Measurements from ENCODE around the gene SEC23A. TPM values are rescaled to one million over a fixed set of nuclear protein-coding genes. Genes with fewer than 3 reads are reported as not detected.
"Not testable (repeated sequence)": the region's sequence is repeated elsewhere in the genome, so short reads cannot be mapped to it uniquely, and the experiment has no call there.

SEC23A gene
- total RNA-seq, 1 donor from 2014 or later: 60.0 TPM

- Histone ChIP-seq H3K4me1 (peaks cover 21% of the 10 kb centered on the region), H3F3A (ENCODE audit: low read depth) (peaks cover 13% of the 10 kb centered on the region), H3K9ac (no peak overlapping the region), H3K27me3 (no peaks in the 10 kb centered on the region), H3K79me2 (ENCODE audit: low read depth) (no peaks in the 10 kb centered on the region), H4K20me1 (ENCODE audit: low read depth) (no peaks in the 10 kb centered on the region), H3K4me3 (no peak overlapping the region), H2AFZ (replicated peaks) (no peak overlapping the region), H3K27ac (no peak overlapping the region), H3K36me3 (no peaks in the 10 kb centered on the region), H3K9me3 (ENCODE audit: low read depth) (no peaks in the 10 kb centered on the region), H3K4me2 (no peak overlapping the region)
- H3K27ac Mint-ChIP-seq: no peak overlapping the region
- H3K4me3 Mint-ChIP-seq: no peak overlapping the region
- no peaks in the 10 kb centered on the region for H3K36me3 Mint-ChIP-seq
- no peak for TF ChIP-seq EZH2phosphoT487 (IDR thresholded peaks at IDR 0.05)
- no peak for TF ChIP-seq EZH2 (IDR thresholded peaks at IDR 0.05)
- TF ChIP-seq, protein P1, sequence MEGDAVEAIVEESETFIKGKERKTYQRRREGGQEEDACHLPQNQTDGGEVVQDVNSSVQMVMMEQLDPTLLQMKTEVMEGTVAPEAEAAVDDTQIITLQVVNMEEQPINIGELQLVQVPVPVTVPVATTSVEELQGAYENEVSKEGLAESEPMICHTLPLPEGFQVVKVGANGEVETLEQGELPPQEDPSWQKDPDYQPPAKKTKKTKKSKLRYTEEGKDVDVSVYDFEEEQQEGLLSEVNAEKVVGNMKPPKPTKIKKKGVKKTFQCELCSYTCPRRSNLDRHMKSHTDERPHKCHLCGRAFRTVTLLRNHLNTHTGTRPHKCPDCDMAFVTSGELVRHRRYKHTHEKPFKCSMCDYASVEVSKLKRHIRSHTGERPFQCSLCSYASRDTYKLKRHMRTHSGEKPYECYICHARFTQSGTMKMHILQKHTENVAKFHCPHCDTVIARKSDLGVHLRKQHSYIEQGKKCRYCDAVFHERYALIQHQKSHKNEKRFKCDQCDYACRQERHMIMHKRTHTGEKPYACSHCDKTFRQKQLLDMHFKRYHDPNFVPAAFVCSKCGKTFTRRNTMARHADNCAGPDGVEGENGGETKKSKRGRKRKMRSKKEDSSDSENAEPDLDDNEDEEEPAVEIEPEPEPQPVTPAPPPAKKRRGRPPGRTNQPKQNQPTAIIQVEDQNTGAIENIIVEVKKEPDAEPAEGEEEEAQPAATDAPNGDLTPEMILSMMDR (IDR thresholded peaks at IDR 0.05): no peak
- peaks cover 2% of the 10 kb centered on the region for H3K27me3 Mint-ChIP-seq (ENCODE audit: insufficient read depth, low read depth)
- H3K9me3 Mint-ChIP-seq: no peaks in the 10 kb centered on the region
- no peak for DNase-seq (ENCODE audit: low spot score)
- H3K4me1 Mint-ChIP-seq: peaks cover 13% of the 10 kb centered on the region
Measured at GRCh38 chr14:39108791-39109190, 5.8 kb upstream of the SEC23A start.

DNA sequence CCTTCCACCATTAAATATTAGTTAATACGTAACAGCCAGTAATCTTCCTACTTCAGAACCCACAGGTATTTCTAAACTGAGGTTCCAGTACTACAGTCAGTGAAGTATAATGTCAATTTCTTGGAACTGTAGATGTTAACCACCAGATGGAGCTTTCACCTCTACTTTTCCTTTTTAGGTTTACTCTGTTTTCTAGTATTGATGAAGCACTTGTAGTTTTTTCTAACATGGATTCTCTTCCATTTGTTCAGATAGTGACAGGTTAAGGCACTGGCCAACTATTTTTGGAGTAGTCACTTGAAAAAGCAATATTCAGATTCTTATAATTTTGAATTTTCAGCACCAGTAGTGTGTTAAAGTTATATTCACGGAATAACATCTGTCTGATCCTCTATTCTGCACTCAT lies 4.6 kb upstream of the SEC23A start:
- no peaks in the 10 kb centered on the region for H3K9me3 ChIP-seq (ENCODE audit: low read depth)
- H3K36me3 ChIP-seq: no peaks in the 10 kb centered on the region
- Mint-ChIP-seq H3K27me3 (ENCODE audit: insufficient read depth, low read depth) (peaks cover 2% of the 10 kb centered on the region), H3K4me1 (peaks cover 15% of the 10 kb centered on the region), H3K9me3 (no peaks in the 10 kb centered on the region), H3K36me3 (no peaks in the 10 kb centered on the region), H3K27ac (no peak overlapping the region), H3K4me3 (no peak overlapping the region)
- H3K4me1 ChIP-seq: peaks cover 22% of the 10 kb centered on the region
- peak; percentile 20 for DNase-seq (ENCODE audit: low spot score)
- H3F3A ChIP-seq (ENCODE audit: low read depth): peaks cover 20% of the 10 kb centered on the region
- H3K27me3 ChIP-seq: no peaks in the 10 kb centered on the region
- no peak overlapping the region for H3K4me3 ChIP-seq
- H3K9ac ChIP-seq: no peak overlapping the region
- H2AFZ ChIP-seq (replicated peaks): no peak overlapping the region
- TF ChIP-seq EZH2 (IDR thresholded peaks at IDR 0.05) (no peak), EZH2phosphoT487 (IDR thresholded peaks at IDR 0.05) (no peak)
- TF ChIP-seq, protein P1 (IDR thresholded peaks at IDR 0.05): peak; percentile 59
- H3K4me2 ChIP-seq: no peak overlapping the region
- peaks cover 3% of the 10 kb centered on the region for H3K79me2 ChIP-seq (ENCODE audit: low read depth)
- H3K27ac ChIP-seq: no peak overlapping the region
- no peaks in the 10 kb centered on the region for H4K20me1 ChIP-seq (ENCODE audit: low read depth)

DNA sequence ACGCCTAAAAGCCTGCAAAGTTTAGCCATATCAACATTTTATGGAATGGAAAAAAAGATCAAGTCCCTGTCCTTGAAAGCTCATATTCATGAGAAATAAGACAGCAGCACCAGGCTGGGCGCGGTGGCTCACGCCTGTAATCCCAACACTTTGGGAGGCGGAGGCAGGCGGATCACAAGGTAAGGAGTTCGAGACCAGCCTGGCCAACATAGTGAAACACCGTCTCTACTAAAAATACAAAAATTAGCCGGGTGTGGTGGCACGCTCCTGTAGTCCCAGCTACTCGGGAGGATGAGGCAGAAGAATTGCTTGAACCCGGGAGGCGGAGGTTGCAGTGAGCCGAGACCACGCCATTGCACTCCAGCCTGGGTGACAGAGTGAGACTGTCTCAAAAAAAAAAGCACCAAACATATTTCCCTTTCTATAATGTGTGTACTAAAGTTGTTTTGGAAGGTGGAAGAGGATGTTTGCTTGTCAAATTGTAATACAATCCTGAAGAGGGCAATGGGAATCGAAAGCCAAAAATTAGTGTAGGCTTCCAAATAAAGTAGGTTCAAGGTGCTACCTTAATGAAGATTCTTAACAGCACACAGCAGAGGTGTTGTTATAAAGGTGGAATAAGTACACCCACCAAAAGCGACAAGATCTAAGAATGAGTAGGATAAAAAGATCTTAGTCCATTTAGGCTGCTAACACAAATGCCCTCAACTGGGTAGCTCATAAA lies 1.2 kb upstream of the SEC23A start:
- not testable (repeated sequence) for H3K36me3 Mint-ChIP-seq; H3K27me3 ChIP-seq; H4K20me1 ChIP-seq (ENCODE audit: low read depth); H3K9me3 ChIP-seq (ENCODE audit: low read depth); H3K36me3 ChIP-seq; H3K9ac ChIP-seq; DNase-seq (ENCODE audit: low spot score); H3K27me3 Mint-ChIP-seq (ENCODE audit: insufficient read depth, low read depth); H3K9me3 Mint-ChIP-seq; H2AFZ ChIP-seq (replicated peaks)
- Histone ChIP-seq H3K79me2 (ENCODE audit: low read depth) (peaks cover 36% of the 10 kb centered on the region), H3K4me2 (peak overlapping the region; percentile 80), H3K27ac (peak overlapping the region; percentile 81), H3K4me3 (peak overlapping the region; percentile 77), H3F3A (ENCODE audit: low read depth) (peaks cover 25% of the 10 kb centered on the region), H3K4me1 (peaks cover 14% of the 10 kb centered on the region)
- Mint-ChIP-seq H3K4me3 (peak overlapping the region; percentile 93), H3K27ac (peak overlapping the region; percentile 84), H3K4me1 (peaks cover 25% of the 10 kb centered on the region)

- peak overlapping the region; percentile 70 for H2AFZ ChIP-seq (replicated peaks)
- peak overlapping the region; percentile 77 for H3K4me3 ChIP-seq
- peaks cover 25% of the 10 kb centered on the region for H3K4me1 Mint-ChIP-seq
- peaks cover 3% of the 10 kb centered on the region for H3K36me3 Mint-ChIP-seq
- H3K27me3 Mint-ChIP-seq (ENCODE audit: insufficient read depth, low read depth): peaks cover 2% of the 10 kb centered on the region
- peaks cover 4% of the 10 kb centered on the region for H4K20me1 ChIP-seq (ENCODE audit: low read depth)
- peak overlapping the region; percentile 93 for H3K4me3 Mint-ChIP-seq
- H3K9ac ChIP-seq: peak overlapping the region; percentile 59
- H3K27ac Mint-ChIP-seq: peak overlapping the region; percentile 88
- DNase-seq (ENCODE audit: low spot score): no peak
- TF ChIP-seq EZH2phosphoT487 (IDR thresholded peaks at IDR 0.05): no peak
- TF ChIP-seq, protein P1 (IDR thresholded peaks at IDR 0.05): no peak
- no peak for TF ChIP-seq EZH2 (IDR thresholded peaks at IDR 0.05)
- H3K27me3 ChIP-seq: no peaks in the 10 kb centered on the region
- peaks cover 25% of the 10 kb centered on the region for H3F3A ChIP-seq (ENCODE audit: low read depth)
- peak overlapping the region; percentile 81 for H3K27ac ChIP-seq
- peaks cover 55% of the 10 kb centered on the region for H3K79me2 ChIP-seq (ENCODE audit: low read depth)
- H3K9me3 ChIP-seq (ENCODE audit: low read depth): no peaks in the 10 kb centered on the region
- no peaks in the 10 kb centered on the region for H3K36me3 ChIP-seq
- H3K4me2 ChIP-seq: peak overlapping the region; percentile 80
- H3K4me1 ChIP-seq: peaks cover 14% of the 10 kb centered on the region
- H3K9me3 Mint-ChIP-seq: no peaks in the 10 kb centered on the region
Measured at GRCh38 chr14:39102265-39102968, 618 bp downstream of the SEC23A start.
